ENCODE results near the gene MFGE8.
A peak's percentile ranks its signal among the peaks of the same experiment; 100 is the strongest.
"Not testable (repeated sequence)": the region's sequence is repeated elsewhere in the genome, so short reads cannot be mapped to it uniquely, and the experiment has no call there.

MFGE8 gene

DNA sequence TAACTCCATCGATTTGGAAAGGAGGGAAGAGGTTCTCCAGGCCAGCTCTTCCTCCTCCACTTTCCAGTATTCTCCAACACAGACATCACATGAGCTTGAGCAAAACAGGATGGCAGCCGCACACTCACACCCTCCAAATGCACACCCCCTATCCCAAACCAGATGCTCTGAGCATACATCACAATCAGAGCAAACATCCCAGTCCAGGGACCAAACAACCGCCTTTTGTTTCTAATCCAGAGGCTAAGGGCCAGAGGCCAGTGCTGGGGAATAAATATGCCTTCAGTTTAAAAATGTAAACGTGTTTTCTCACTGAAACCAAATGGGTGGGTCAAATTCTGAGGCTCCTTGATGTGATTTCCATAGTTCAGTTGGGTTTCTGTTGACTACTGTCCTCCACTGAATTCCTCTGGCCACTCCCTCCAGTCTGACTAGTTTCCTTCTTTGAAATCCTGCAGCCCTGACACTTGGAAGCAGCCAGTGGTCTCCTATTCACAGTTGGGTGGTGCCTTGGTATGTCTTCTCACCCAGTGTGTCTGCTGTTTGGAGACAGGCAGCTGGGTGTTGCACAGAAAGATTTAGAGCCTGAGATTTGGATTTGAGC lies 19.2 kb upstream of the MFGE8 start:
- in situ Hi-C loops (cut with MboI; ENCODE audit: low sequenced_read_pairs), result no loop called here

GRCh38 chr15:88930579-88930978 lies 17.4 kb upstream of the MFGE8 start:
- no peaks in the 10 kb centered on the region for H3K27me3 ChIP-seq (ENCODE audit: low read depth)
- no peaks in the 10 kb centered on the region for H3K4me1 ChIP-seq
- no peak overlapping the region for H3K4me3 ChIP-seq
- H3K9me3 ChIP-seq, result peaks cover 8% of the 10 kb centered on the region
- no peak for DNase-seq (ENCODE audit: low spot score in 2 of 2)
- no peaks in the 10 kb centered on the region for H3K36me3 ChIP-seq (replicated peaks)
- in situ Hi-C loops (cut with MboI; ENCODE audit: low sequenced_read_pairs), result no loop called here

More for the DNA sequence above, 19.2 kb upstream of the MFGE8 start:
- peak in 1 of 2 experiments; percentile 0 for DNase-seq (ENCODE audit: low spot score in 2 of 2)
- H3K4me3 ChIP-seq, result no peak overlapping the region
- no peaks in the 10 kb centered on the region for H3K27me3 ChIP-seq (ENCODE audit: low read depth)
- H3K4me1 ChIP-seq, result no peaks in the 10 kb centered on the region; the same call in 1 of the 2 replicates
- H3K36me3 ChIP-seq (replicated peaks), result no peaks in the 10 kb centered on the region
- H3K9me3 ChIP-seq, result peaks cover 8% of the 10 kb centered on the region

GRCh38 chr15:88929358-88930098 lies 16.3 kb upstream of the MFGE8 start:
- peak in 1 of 2 experiments; percentile 7 for DNase-seq (ENCODE audit: low spot score in 2 of 2)
- H3K36me3 ChIP-seq (replicated peaks); in situ Hi-C loops (cut with MboI; ENCODE audit: low sequenced_read_pairs); H3K4me3 ChIP-seq; H3K9me3 ChIP-seq; H3K27me3 ChIP-seq (ENCODE audit: low read depth); H3K4me1 ChIP-seq: not testable (repeated sequence)

DNA sequence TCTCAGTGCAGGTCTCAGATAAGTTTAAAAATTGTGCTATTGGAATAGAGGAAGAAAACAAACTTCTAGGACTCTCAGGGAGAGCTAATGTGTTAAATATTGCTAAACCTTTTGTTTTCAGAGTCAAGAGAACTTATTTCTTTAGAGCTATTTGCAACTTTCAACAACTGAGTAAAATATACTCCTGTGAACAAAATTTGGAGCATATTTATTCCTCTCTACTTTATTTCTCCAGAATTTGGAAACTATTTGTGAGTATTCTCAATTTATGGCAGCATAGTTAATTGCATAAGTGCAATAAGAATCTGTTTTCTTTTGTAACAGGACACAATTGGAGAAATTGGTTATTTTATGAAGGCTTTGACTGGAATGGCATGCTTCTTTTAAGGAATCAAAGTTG lies 15.0 kb upstream of the MFGE8 start:
- H3K4me3 ChIP-seq; H3K27me3 ChIP-seq (ENCODE audit: low read depth); H3K9me3 ChIP-seq; H3K4me1 ChIP-seq; DNase-seq (ENCODE audit: low spot score in 2 of 2); in situ Hi-C loops (cut with MboI; ENCODE audit: low sequenced_read_pairs); H3K36me3 ChIP-seq (replicated peaks): not testable (repeated sequence)

GRCh38 chr15:88925648-88926047 lies 12.5 kb upstream of the MFGE8 start:
- in situ Hi-C loops (cut with MboI; ENCODE audit: low sequenced_read_pairs); DNase-seq (ENCODE audit: low spot score in 2 of 2); H3K4me1 ChIP-seq; H3K4me3 ChIP-seq; H3K36me3 ChIP-seq (replicated peaks); H3K27me3 ChIP-seq (ENCODE audit: low read depth); H3K9me3 ChIP-seq: not testable (repeated sequence)

DNA sequence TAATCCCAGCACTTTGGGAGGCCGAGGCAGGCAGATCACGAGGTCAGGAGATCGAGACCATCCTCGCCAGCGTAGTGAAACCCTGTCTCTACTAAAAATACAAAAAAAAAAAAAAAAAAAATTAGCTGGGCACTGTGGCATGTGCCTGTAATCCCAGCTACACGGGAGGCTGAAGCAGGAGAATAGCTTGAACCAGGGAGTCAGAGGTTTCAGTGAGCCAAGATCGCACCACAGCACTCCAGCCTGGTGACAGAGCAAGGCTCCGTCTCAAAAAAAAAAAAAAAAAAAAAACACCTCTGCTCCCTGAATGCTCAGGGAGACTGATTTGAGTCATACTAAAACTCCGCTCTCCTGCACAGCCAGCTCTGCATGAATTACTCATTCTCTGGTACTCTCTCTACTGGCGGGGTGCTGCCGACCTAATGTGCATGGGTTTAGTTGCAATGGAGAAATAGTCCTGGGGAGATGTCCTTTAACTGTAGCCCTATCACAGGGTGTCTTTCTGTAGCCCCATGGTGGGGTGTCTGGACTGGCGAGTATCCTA lies 7.8 kb upstream of the MFGE8 start:
- peak in 1 of 2 experiments; percentile 4 for DNase-seq (ENCODE audit: low spot score in 2 of 2)
- in situ Hi-C loops (cut with MboI; ENCODE audit: low sequenced_read_pairs); H3K27me3 ChIP-seq (ENCODE audit: low read depth); H3K9me3 ChIP-seq; H3K36me3 ChIP-seq (replicated peaks); H3K4me1 ChIP-seq; H3K4me3 ChIP-seq: not testable (repeated sequence)

GRCh38 chr15:88920186-88920891 lies 7.2 kb upstream of the MFGE8 start:
- no peaks in the 10 kb centered on the region for H3K36me3 ChIP-seq (replicated peaks)
- H3K27me3 ChIP-seq (ENCODE audit: low read depth), result 0 out of 2 replicates have a peak, but pooled peaks cover 2% of the 10 kb centered on the region
- peak in 1 of 2 experiments; percentile 7 for DNase-seq (ENCODE audit: low spot score in 2 of 2)
- no peaks in the 10 kb centered on the region for H3K4me1 ChIP-seq
- in situ Hi-C loops (cut with MboI; ENCODE audit: low sequenced_read_pairs), result no loop called here
- no peak overlapping the region for H3K4me3 ChIP-seq
- no peaks in the 10 kb centered on the region; the same call in 1 of the 2 replicates for H3K9me3 ChIP-seq

- Histone ChIP-seq H3K27me3 (ENCODE audit: low read depth) (0 out of 2 replicates have a peak, but pooled peaks cover 2% of the 10 kb centered on the region), H3K4me1 (no peaks in the 10 kb centered on the region), H3K4me3 (no peak overlapping the region), H3K36me3 (replicated peaks) (no peaks in the 10 kb centered on the region), H3K9me3 (no peaks in the 10 kb centered on the region)
- DNase-seq (ENCODE audit: low spot score in 2 of 2), result peak in 1 of 2 experiments; percentile 9
- in situ Hi-C loops (cut with MboI; ENCODE audit: low sequenced_read_pairs), result no loop called here
Measured at GRCh38 chr15:88918738-88919137, 5.6 kb upstream of the MFGE8 start.

DNA sequence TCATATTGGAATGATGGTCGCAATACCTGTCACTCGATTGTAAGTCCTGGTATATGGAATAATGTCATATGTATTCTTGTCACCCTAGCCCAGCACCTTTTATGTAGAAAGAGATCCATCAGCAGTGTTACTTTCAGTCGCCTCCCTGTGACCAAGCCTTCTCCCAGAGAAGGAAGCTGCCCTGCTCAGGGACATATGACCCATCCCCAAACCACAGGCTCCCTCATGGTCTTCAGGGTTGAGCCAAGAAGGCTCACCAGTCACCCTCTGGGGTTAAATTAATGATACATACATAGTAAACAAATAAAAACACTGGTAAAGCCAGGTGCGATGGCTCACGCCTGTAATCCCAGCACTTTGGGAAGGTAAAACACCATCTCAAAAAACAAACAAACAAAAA lies 4.6 kb upstream of the MFGE8 start:
- Histone ChIP-seq H3K9me3 (no peaks in the 10 kb centered on the region), H3K36me3 (replicated peaks) (no peaks in the 10 kb centered on the region), H3K27me3 (ENCODE audit: low read depth) (0 out of 2 replicates have a peak, but pooled peaks cover 2% of the 10 kb centered on the region), H3K4me3 (no peak overlapping the region), H3K4me1 (peaks cover under 1% of the 10 kb centered on the region; the same call in 1 of the 2 replicates)
- no peak for DNase-seq (ENCODE audit: low spot score in 2 of 2)
- in situ Hi-C loops (cut with MboI; ENCODE audit: low sequenced_read_pairs), result no loop called here

- peaks cover 13% of the 10 kb centered on the region for H3K4me1 ChIP-seq
Measured at GRCh38 chr15:88915354-88915753, 2.2 kb upstream of the MFGE8 start.

DNA sequence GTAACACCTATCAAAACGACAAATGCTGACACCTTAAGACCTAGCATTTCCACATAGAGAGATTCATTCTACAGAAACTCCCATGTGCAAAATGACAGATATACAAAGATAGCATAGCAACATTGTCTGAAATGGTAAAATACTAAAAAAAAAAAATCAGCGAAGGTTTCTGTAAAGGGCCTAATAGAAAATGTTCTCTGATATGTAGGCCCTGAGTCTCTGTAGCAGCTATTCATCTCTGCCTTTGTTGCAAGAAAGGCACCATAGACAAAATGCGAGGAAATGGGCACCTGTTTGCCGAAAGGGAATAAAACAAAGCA lies 631 bp upstream of the MFGE8 start:
- Histone ChIP-seq H3K4me3 (peak overlapping the region; percentile 67), H3K36me3 (replicated peaks) (peaks cover 13% of the 10 kb centered on the region), H3K27me3 (ENCODE audit: low read depth) (0 out of 2 replicates have a peak, but pooled peaks cover 2% of the 10 kb centered on the region), H3K4me1 (peaks cover 13% of the 10 kb centered on the region), H3K9me3 (no peaks in the 10 kb centered on the region)
- no peak for DNase-seq (ENCODE audit: low spot score in 2 of 2)
- in situ Hi-C loops (cut with MboI; ENCODE audit: low sequenced_read_pairs), result no loop called here

More at GRCh38 chr15:88915354-88915753, 2.2 kb upstream of the MFGE8 start:
- DNase-seq (ENCODE audit: low spot score in 2 of 2), result no peak
- in situ Hi-C loops (cut with MboI; ENCODE audit: low sequenced_read_pairs), result no loop called here
- no peaks in the 10 kb centered on the region for H3K36me3 ChIP-seq (replicated peaks)
- no peak overlapping the region for H3K4me3 ChIP-seq
- H3K27me3 ChIP-seq (ENCODE audit: low read depth), result 0 out of 2 replicates have a peak, but pooled peaks cover 2% of the 10 kb centered on the region
- no peaks in the 10 kb centered on the region for H3K9me3 ChIP-seq

DNA sequence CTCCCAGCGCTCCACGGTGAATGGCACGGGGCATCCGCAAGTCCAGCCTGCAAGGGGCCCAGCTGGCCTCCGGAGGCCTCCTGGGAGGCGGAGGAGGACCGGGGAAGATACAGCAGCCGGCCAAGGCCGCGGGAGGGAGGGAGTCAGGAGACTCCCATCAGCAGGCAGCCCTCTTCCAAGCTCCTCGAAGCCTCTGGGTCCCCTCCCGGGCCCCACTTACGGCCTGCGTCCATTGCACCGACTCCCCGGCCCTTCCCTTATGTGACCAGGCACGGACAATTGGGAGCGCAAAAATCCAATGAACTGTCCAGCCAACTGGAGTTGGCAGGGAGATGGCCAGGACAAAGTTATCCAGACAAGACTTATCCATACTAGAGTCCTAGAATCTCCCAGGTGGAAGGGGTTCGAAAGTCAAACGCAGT lies 668 bp downstream of the MFGE8 start:
- Histone ChIP-seq H3K4me3 (peak overlapping the region; percentile 67), H3K9me3 (no peaks in the 10 kb centered on the region), H3K4me1 (peaks cover 13% of the 10 kb centered on the region), H3K27me3 (ENCODE audit: low read depth) (no peaks in the 10 kb centered on the region), H3K36me3 (replicated peaks) (peaks cover 20% of the 10 kb centered on the region)
- in situ Hi-C loops (cut with MboI; ENCODE audit: low sequenced_read_pairs), result no loop called here
- DNase-seq (ENCODE audit: low spot score in 2 of 2), result peak in 1 of 2 experiments; percentile 49

- H3K4me3 ChIP-seq, result peak overlapping the region; percentile 67
- H3K27me3 ChIP-seq (ENCODE audit: low read depth), result no peaks in the 10 kb centered on the region
- no peaks in the 10 kb centered on the region for H3K9me3 ChIP-seq
- peaks cover 25% of the 10 kb centered on the region for H3K36me3 ChIP-seq (replicated peaks)
- DNase-seq (ENCODE audit: low spot score in 2 of 2), result peak; percentile 34 to 69
- H3K4me1 ChIP-seq, result peaks cover 13% of the 10 kb centered on the region
- in situ Hi-C loops (cut with MboI; ENCODE audit: low sequenced_read_pairs), result no loop called here
Measured at GRCh38 chr15:88911766-88912118, 1.4 kb downstream of the MFGE8 start.
